ENCODE measurements around the gene LRBA.

The LRBA gene

GRCh38 chr4:150771382-150771781 is 243.7 kb downstream of the LRBA start:
- H3K27ac ChIP-seq (ENCODE audit: low read depth in 2 of 2, low read length in 2 of 2) = no peak overlapping the region
- no peak overlapping the region for H3K4me3 ChIP-seq (ENCODE audit: low read length in 2 of 2)
- H3K27me3 ChIP-seq (ENCODE audit: control insufficient read depth in 2 of 2, insufficient read depth in 2 of 2, low read length in 2 of 2) = no peaks in the 10 kb centered on the region
- peaks cover 0 to 2% of the 10 kb centered on the region in 2 donors for H3K4me1 ChIP-seq (ENCODE audit: control insufficient read depth in 2 of 2, insufficient read depth in 2 of 2, low read length in 2 of 2)
- no peak overlapping the region for H3K9ac ChIP-seq (ENCODE audit: low read depth in 1 of 2, low read length in 2 of 2)
- H3K9me3 ChIP-seq (ENCODE audit: control insufficient read depth in 2 of 2, low read length in 2 of 2) = no peaks in the 10 kb centered on the region
- H3K36me3 ChIP-seq (ENCODE audit: control insufficient read depth in 2 of 2, insufficient read depth in 2 of 2, low read length in 2 of 2) = peaks cover 4 to 5% of the 10 kb centered on the region in 2 donors

- H3K27ac ChIP-seq (ENCODE audit: low read depth in 2 of 2, low read length in 2 of 2) = no peak overlapping the region
- H3K4me3 ChIP-seq (ENCODE audit: low read length in 2 of 2) = no peak overlapping the region
- no peak overlapping the region for H3K9ac ChIP-seq (ENCODE audit: low read depth in 1 of 2, low read length in 2 of 2)
- H3K9me3 ChIP-seq (ENCODE audit: control insufficient read depth in 2 of 2, low read length in 2 of 2) = no peaks in the 10 kb centered on the region
- no peaks in the 10 kb centered on the region for H3K27me3 ChIP-seq (ENCODE audit: control insufficient read depth in 2 of 2, insufficient read depth in 2 of 2, low read length in 2 of 2)
- peaks cover 4 to 5% of the 10 kb centered on the region in 2 donors for H3K36me3 ChIP-seq (ENCODE audit: control insufficient read depth in 2 of 2, insufficient read depth in 2 of 2, low read length in 2 of 2)
- H3K4me1 ChIP-seq (ENCODE audit: control insufficient read depth in 2 of 2, insufficient read depth in 2 of 2, low read length in 2 of 2) = peaks cover 0 to 2% of the 10 kb centered on the region in 2 donors
Observed at GRCh38 chr4:150769845-150770244, 245.2 kb downstream of the LRBA start.

- Histone ChIP-seq H3K27ac (ENCODE audit: low read depth in 2 of 2, low read length in 2 of 2) (no peak overlapping the region), H3K9me3 (ENCODE audit: control insufficient read depth in 2 of 2, low read length in 2 of 2) (no peaks in the 10 kb centered on the region), H3K36me3 (ENCODE audit: control insufficient read depth in 2 of 2, insufficient read depth in 2 of 2, low read length in 2 of 2) (peaks cover 4 to 5% of the 10 kb centered on the region in 2 donors), H3K4me3 (ENCODE audit: low read length in 2 of 2) (no peak overlapping the region), H3K4me1 (ENCODE audit: control insufficient read depth in 2 of 2, insufficient read depth in 2 of 2, low read length in 2 of 2) (peaks cover 0 to 2% of the 10 kb centered on the region in 2 donors), H3K27me3 (ENCODE audit: control insufficient read depth in 2 of 2, insufficient read depth in 2 of 2, low read length in 2 of 2) (no peaks in the 10 kb centered on the region), H3K9ac (ENCODE audit: low read depth in 1 of 2, low read length in 2 of 2) (no peak overlapping the region)
Observed at GRCh38 chr4:150769248-150769647, 245.8 kb downstream of the LRBA start.

GRCh38 chr4:150768497-150768896 is 246.6 kb downstream of the LRBA start:
- Histone ChIP-seq H3K36me3 (ENCODE audit: control insufficient read depth in 2 of 2, insufficient read depth in 2 of 2, low read length in 2 of 2) (peaks cover 4 to 5% of the 10 kb centered on the region in 2 donors), H3K27ac (ENCODE audit: low read depth in 2 of 2, low read length in 2 of 2) (no peak overlapping the region), H3K4me1 (ENCODE audit: control insufficient read depth in 2 of 2, insufficient read depth in 2 of 2, low read length in 2 of 2) (peaks cover 0 to 2% of the 10 kb centered on the region in 2 donors), H3K4me3 (ENCODE audit: low read length in 2 of 2) (no peak overlapping the region), H3K27me3 (ENCODE audit: control insufficient read depth in 2 of 2, insufficient read depth in 2 of 2, low read length in 2 of 2) (no peaks in the 10 kb centered on the region), H3K9ac (ENCODE audit: low read depth in 1 of 2, low read length in 2 of 2) (no peak overlapping the region), H3K9me3 (ENCODE audit: control insufficient read depth in 2 of 2, low read length in 2 of 2) (no peaks in the 10 kb centered on the region)

- Histone ChIP-seq H3K36me3 (ENCODE audit: control insufficient read depth in 2 of 2, insufficient read depth in 2 of 2, low read length in 2 of 2) (no peaks in the 10 kb centered on the region), H3K27ac (ENCODE audit: low read depth in 2 of 2, low read length in 2 of 2) (no peak overlapping the region), H3K27me3 (ENCODE audit: control insufficient read depth in 2 of 2, insufficient read depth in 2 of 2, low read length in 2 of 2) (no peaks in the 10 kb centered on the region), H3K9me3 (ENCODE audit: control insufficient read depth in 2 of 2, low read length in 2 of 2) (no peaks in the 10 kb centered on the region), H3K9ac (ENCODE audit: low read depth in 1 of 2, low read length in 2 of 2) (no peak overlapping the region), H3K4me1 (ENCODE audit: control insufficient read depth in 2 of 2, insufficient read depth in 2 of 2, low read length in 2 of 2) (peaks cover 0 to 2% of the 10 kb centered on the region in 2 donors), H3K4me3 (ENCODE audit: low read length in 2 of 2) (no peak overlapping the region)
Observed at GRCh38 chr4:150765216-150765615, 249.9 kb downstream of the LRBA start.

GRCh38 chr4:150751648-150752047 is 263.4 kb downstream of the LRBA start:
- Histone ChIP-seq H3K27ac (ENCODE audit: low read depth in 2 of 2, low read length in 2 of 2) (no peak overlapping the region), H3K4me1 (ENCODE audit: control insufficient read depth in 2 of 2, insufficient read depth in 2 of 2, low read length in 2 of 2) (no peaks in the 10 kb centered on the region), H3K36me3 (ENCODE audit: control insufficient read depth in 2 of 2, insufficient read depth in 2 of 2, low read length in 2 of 2) (no peaks in the 10 kb centered on the region), H3K9ac (ENCODE audit: low read depth in 1 of 2, low read length in 2 of 2) (no peak overlapping the region), H3K9me3 (ENCODE audit: control insufficient read depth in 2 of 2, low read length in 2 of 2) (no peaks in the 10 kb centered on the region), H3K27me3 (ENCODE audit: control insufficient read depth in 2 of 2, insufficient read depth in 2 of 2, low read length in 2 of 2) (no peaks in the 10 kb centered on the region), H3K4me3 (ENCODE audit: low read length in 2 of 2) (no peak overlapping the region)

GRCh38 chr4:150750824-150751223 is 264.3 kb downstream of the LRBA start:
- Histone ChIP-seq H3K27me3 (ENCODE audit: control insufficient read depth in 2 of 2, insufficient read depth in 2 of 2, low read length in 2 of 2) (no peaks in the 10 kb centered on the region), H3K4me1 (ENCODE audit: control insufficient read depth in 2 of 2, insufficient read depth in 2 of 2, low read length in 2 of 2) (no peaks in the 10 kb centered on the region), H3K27ac (ENCODE audit: low read depth in 2 of 2, low read length in 2 of 2) (no peak overlapping the region), H3K36me3 (ENCODE audit: control insufficient read depth in 2 of 2, insufficient read depth in 2 of 2, low read length in 2 of 2) (no peaks in the 10 kb centered on the region), H3K9me3 (ENCODE audit: control insufficient read depth in 2 of 2, low read length in 2 of 2) (no peaks in the 10 kb centered on the region), H3K9ac (ENCODE audit: low read depth in 1 of 2, low read length in 2 of 2) (no peak overlapping the region), H3K4me3 (ENCODE audit: low read length in 2 of 2) (no peak overlapping the region)

GRCh38 chr4:150746156-150746555 is 268.9 kb downstream of the LRBA start:
- no peaks in the 10 kb centered on the region for H3K4me1 ChIP-seq (ENCODE audit: control insufficient read depth in 2 of 2, insufficient read depth in 2 of 2, low read length in 2 of 2)
- no peak overlapping the region for H3K9ac ChIP-seq (ENCODE audit: low read depth in 1 of 2, low read length in 2 of 2)
- H3K27ac ChIP-seq (ENCODE audit: low read depth in 2 of 2, low read length in 2 of 2) = no peak overlapping the region
- no peak overlapping the region for H3K4me3 ChIP-seq (ENCODE audit: low read length in 2 of 2)
- no peaks in the 10 kb centered on the region for H3K27me3 ChIP-seq (ENCODE audit: control insufficient read depth in 2 of 2, insufficient read depth in 2 of 2, low read length in 2 of 2)
- H3K36me3 ChIP-seq (ENCODE audit: control insufficient read depth in 2 of 2, insufficient read depth in 2 of 2, low read length in 2 of 2) = peaks cover 0 to 3% of the 10 kb centered on the region in 2 donors
- peaks cover 0 to 2% of the 10 kb centered on the region in 2 donors for H3K9me3 ChIP-seq (ENCODE audit: control insufficient read depth in 2 of 2, low read length in 2 of 2)

GRCh38 chr4:150744570-150744969 is 270.5 kb downstream of the LRBA start:
- Histone ChIP-seq H3K9ac (ENCODE audit: low read depth in 1 of 2, low read length in 2 of 2) (no peak overlapping the region), H3K27me3 (ENCODE audit: control insufficient read depth in 2 of 2, insufficient read depth in 2 of 2, low read length in 2 of 2) (no peaks in the 10 kb centered on the region), H3K9me3 (ENCODE audit: control insufficient read depth in 2 of 2, low read length in 2 of 2) (peaks cover 0 to 4% of the 10 kb centered on the region in 2 donors), H3K4me3 (ENCODE audit: low read length in 2 of 2) (no peak overlapping the region), H3K36me3 (ENCODE audit: control insufficient read depth in 2 of 2, insufficient read depth in 2 of 2, low read length in 2 of 2) (peaks cover 0 to 3% of the 10 kb centered on the region in 2 donors), H3K27ac (ENCODE audit: low read depth in 2 of 2, low read length in 2 of 2) (no peak overlapping the region), H3K4me1 (ENCODE audit: control insufficient read depth in 2 of 2, insufficient read depth in 2 of 2, low read length in 2 of 2) (no peaks in the 10 kb centered on the region)

- Histone ChIP-seq H3K27ac (ENCODE audit: low read depth in 2 of 2, low read length in 2 of 2) (no peak overlapping the region), H3K4me1 (ENCODE audit: control insufficient read depth in 2 of 2, insufficient read depth in 2 of 2, low read length in 2 of 2) (no peaks in the 10 kb centered on the region), H3K9ac (ENCODE audit: low read depth in 1 of 2, low read length in 2 of 2) (no peak overlapping the region)
Observed at GRCh38 chr4:150743564-150744342, 271.3 kb downstream of the LRBA start.

More at GRCh38 chr4:150743564-150744342, 271.3 kb downstream of the LRBA start:
- peaks cover 0 to 3% of the 10 kb centered on the region in 2 donors for H3K36me3 ChIP-seq (ENCODE audit: control insufficient read depth in 2 of 2, insufficient read depth in 2 of 2, low read length in 2 of 2)
- H3K4me3 ChIP-seq (ENCODE audit: low read length in 2 of 2) = no peak overlapping the region
- no peaks in the 10 kb centered on the region for H3K27me3 ChIP-seq (ENCODE audit: control insufficient read depth in 2 of 2, insufficient read depth in 2 of 2, low read length in 2 of 2)
- H3K9me3 ChIP-seq (ENCODE audit: control insufficient read depth in 2 of 2, low read length in 2 of 2) = peaks cover 0 to 4% of the 10 kb centered on the region in 2 donors
